SK-N-MC (cell line): Measurements from ENCODE around the gene TBC1D24.
"Not testable (repeated sequence)": the region's sequence is repeated elsewhere in the genome, so short reads cannot be mapped to it uniquely, and the experiment has no call there.

ENCODE experiments used
- EZH2 ChIP-seq: fragments of 200-600 bp; sonication (generic); IDR thresholded peaks from one replicate; pipeline ENCODE4 v1.6.1; 2017; ENCODE audit warnings: antibody characterized with exemption
- FOXP2 ChIP-seq: optimal IDR thresholded peaks from 2 replicates; pipeline ENCODE3; 2011; ENCODE audit warnings: mild to moderate bottlenecking, moderate library complexity; ENCODE audit not compliant: insufficient read depth; ENCODE audit errors: extremely low read length, control extremely low read depth
- POLR2AphosphoS5 ChIP-seq: IDR thresholded peaks from 2 replicates; pipeline ENCODE4 v1.6.1; 2012; ENCODE audit warnings: mild to moderate bottlenecking, low read depth, low read length, borderline replicate concordance

DNA sequence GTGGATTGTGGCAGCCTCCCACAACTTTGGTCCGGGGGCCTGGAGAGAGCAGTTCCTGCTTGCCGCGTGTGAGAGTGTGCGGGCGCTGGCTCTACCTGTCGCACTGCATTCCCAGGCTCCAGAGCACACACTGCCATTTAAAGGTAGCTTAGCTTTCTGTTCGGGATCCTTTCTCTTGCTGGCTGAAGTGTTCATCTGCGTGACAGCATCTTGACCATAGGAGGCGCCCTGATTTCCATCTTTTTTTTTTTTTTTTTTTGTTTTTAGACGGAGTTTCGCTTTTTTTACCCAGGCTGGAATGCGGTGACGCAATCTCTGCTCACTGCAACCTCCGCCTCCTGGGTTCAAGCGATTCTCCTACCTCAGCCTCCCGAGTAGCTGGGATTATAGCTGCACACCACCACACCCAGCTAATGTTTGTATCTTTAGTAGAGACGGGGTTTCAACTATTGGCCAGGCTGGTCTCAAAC is 76.5 kb downstream of the TBC1D24 start:
- not testable (repeated sequence) for TF ChIP-seq EZH2, POLR2AphosphoS5, FOXP2
